ENCODE measurements around the gene C1orf21.

Gene C1orf21

DNA sequence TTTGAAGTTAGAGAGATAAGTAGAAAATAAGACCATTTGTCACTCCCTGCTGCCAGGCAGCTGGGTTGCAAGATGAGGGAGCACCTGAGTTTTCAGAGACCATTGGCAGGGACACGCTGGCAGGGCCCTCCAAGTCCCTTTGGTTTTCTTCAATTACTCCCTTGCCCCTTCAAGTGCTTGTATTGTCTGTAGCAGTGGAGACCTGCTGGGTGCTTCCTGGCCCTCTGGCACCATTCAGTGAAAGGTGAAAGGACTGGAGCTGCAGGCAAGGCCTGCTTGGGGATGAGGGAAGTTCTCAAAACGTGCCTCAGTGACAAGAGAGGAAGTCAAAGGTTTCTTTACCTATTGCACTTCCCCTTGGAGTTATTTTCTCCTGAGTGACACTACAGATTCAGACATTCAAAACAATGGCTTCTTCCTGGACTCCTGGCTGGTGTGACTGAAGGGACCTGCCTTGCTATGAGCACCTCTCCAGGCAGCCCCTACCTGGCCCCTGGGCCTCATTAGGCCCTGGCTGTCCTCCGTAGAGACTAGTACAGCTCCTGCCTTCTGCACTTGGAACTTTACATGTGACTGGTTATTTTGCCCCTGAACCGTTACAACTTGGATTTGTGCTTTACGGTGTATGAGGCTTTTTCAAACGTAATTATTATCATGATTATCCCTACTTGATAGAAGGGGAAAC is 100.1 kb downstream of the C1orf21 start:
- no peak for DNase-seq (ENCODE audit: low spot score)

DNA sequence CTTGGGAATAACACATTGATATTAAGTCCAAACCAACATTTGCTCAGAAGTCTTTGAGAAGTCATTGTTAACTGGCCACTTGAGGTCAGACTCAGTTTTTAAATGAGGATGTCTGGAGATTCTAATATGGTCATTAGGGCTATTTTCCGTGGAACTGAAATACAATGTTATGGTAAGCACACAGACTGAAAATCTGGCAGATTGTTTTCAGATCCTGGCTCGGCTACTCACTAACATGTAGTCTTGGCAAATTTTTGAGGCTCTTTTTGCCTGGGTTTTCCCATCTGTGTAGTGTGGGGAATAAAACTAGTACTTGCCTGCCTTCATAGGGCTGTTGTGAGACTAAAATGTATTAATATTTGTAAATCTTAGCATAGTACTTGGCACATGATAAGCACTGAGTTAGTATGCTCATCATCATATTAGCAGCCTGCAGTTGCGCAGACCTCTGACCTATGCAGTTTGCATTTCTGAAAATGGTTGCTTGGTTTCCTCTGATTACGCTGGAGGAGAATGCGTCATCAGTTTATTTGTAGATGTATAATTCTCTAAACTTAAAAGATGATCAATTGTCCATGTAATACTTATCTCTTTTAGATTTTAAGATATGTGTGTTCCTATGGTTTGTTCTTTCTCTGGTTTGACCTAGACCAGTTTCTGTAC is 100.8 kb downstream of the C1orf21 start:
- no peak for DNase-seq (ENCODE audit: low spot score)

GRCh38 chr1:184489908-184490307 is 103.1 kb downstream of the C1orf21 start:
- no peak for DNase-seq (ENCODE audit: low spot score)

GRCh38 chr1:184492536-184492935 is 105.7 kb downstream of the C1orf21 start:
- DNase-seq (ENCODE audit: low spot score), result no peak

DNA sequence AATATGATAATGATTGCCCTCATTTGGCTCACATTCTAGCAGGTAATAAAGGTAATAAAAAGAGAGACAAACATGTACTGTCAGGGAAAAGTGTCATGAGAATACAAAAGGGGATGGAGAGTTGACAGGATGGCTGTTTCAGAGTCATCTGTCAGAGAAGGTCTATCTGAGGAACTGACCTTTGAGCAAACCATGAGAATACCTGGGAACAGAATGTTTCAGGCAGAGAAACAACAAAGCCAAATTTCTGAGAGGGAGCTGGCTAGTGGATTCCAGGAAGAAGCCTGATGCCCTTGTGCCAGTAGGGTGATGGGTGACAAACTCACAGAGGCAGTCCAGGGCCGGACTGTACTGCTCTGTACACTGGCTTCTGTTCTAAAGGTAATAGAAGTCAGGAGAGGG is 107.2 kb downstream of the C1orf21 start:
- no peak for DNase-seq (ENCODE audit: low spot score)

DNA sequence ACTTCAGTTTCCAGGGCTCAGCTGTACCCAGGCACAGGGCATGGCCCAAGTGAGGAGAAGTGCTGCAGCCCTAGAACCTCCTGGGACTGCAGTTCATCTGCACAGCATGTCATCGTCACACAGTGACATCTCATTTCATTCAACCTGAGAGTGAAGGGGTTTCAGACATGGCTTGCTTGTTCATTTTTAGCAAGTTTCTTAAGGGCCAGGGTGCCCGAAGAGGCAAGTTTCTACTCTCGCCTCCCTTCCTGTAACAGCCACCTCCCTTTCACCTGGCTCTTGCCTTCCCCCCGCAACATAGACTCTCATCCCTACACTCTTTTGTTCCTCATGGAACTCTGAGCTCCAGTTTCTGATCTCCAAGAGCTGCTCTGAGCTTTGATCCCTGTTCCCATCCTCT is 108.1 kb downstream of the C1orf21 start:
- DNase-seq (ENCODE audit: low spot score), result no peak

- no peak for DNase-seq (ENCODE audit: low spot score)
These were observed 111.3 kb downstream of the C1orf21 start for GRCh38 chr1:184497959-184498723.

DNA sequence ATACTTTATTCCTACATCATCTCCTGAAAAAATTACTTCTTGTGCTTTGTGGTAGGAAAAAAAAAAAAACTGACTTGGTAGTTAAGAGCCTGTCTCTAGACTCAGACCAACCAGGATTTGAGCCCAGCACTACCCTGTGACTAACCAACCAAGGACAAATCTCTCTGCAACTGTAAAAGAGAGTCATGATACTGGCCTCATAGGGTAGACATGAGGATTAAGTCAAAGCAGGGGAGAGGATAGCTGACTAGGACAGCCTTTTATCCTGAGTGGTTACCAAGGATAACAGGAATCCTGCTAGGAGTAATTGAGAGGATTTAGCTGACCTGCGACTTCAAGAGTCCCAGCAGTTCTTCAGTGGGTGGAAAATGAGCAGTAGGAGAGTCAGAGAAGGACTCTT is 112.8 kb downstream of the C1orf21 start:
- DNase-seq (ENCODE audit: low spot score), result no peak

DNA sequence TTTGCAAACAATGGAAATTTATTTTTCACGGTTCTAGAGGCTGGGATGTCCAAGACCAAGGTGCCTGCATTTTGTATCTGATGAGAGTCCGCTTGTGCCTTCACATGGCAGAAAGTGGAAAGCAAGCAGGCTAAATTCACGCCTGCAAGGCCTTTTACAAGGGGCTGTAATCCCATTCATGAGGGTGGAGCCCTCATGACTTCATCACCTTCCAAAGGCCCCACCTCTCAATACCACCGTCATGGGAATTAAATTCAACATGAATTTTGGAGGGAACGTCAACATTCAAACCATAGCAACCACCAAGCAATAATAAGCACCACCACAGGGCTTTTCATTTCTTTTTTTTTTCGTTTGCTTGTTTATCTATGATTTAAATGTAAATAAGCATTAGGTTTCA is 115.3 kb downstream of the C1orf21 start:
- no peak for DNase-seq (ENCODE audit: low spot score)

DNA sequence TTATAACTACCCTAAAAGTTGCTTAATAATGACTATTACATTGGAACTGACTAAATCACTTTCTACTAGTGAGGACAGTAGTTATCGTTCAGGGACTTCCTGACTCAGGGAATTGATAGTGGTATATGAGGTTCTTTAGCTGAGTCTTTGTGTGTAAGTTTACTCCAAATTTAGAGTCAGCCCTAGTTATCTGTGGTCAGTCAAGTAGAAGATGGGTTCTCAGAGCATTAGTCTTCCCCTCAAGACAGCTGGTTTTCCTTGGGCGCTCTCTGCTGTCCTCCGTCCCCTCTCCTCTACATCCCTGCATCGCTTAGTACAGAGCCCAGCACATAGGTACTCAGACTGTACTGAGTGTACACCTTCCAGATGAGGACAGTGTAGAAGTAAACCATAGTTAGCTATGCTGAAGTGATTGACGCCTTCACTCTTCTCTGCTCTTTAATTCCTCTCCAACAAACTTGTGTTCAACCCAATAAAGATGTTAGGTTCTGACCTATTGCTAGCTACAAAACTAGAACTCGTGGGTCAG is 116.5 kb downstream of the C1orf21 start:
- no peak for DNase-seq (ENCODE audit: low spot score)

GRCh38 chr1:184504040-184504954 is 117.5 kb downstream of the C1orf21 start:
- DNase-seq (ENCODE audit: low spot score), result no peak

GRCh38 chr1:184504955-184505338 is 118.1 kb downstream of the C1orf21 start:
- DNase-seq (ENCODE audit: low spot score), result no peak

DNA sequence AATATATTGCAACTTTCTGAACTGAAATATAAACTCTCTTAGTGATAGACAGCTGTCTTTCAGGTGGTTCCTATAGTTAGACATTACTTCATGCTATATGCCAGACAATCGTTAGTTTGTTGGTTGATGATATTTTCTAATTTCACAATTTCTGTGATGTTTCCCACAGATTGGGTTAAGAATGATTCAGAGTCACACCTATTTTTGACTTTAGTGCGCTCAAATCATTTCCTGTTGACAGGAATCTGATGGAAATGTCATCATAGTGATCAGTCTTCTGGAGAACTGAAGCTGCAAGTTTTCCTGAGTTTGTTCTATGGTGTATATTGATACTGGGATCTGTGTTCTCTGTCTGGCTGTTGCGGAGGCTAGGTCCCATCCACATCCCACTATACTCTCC is 119.7 kb downstream of the C1orf21 start:
- DNase-seq (ENCODE audit: low spot score), result no peak

- DNase-seq (ENCODE audit: low spot score), result no peak
These were observed 120.3 kb downstream of the C1orf21 start for GRCh38 chr1:184507165-184507564.

- DNase-seq (ENCODE audit: low spot score), result no peak
These were observed 120.9 kb downstream of the C1orf21 start for GRCh38 chr1:184507604-184508280.

- DNase-seq (ENCODE audit: low spot score), result no peak
These were observed 122.3 kb downstream of the C1orf21 start for GRCh38 chr1:184509105-184509504.

GRCh38 chr1:184510110-184510509 is 123.3 kb downstream of the C1orf21 start:
- DNase-seq (ENCODE audit: low spot score), result no peak

- DNase-seq (ENCODE audit: low spot score), result no peak
These were observed 125.9 kb downstream of the C1orf21 start for GRCh38 chr1:184512724-184513123.

- no peak for DNase-seq (ENCODE audit: low spot score)
These were observed 126.6 kb downstream of the C1orf21 start for GRCh38 chr1:184513421-184513820.

GRCh38 chr1:184513966-184514365 is 127.1 kb downstream of the C1orf21 start:
- no peak for DNase-seq (ENCODE audit: low spot score)

GRCh38 chr1:184514447-184514846 is 127.6 kb downstream of the C1orf21 start:
- no peak for DNase-seq (ENCODE audit: low spot score)

All from AG08396 (cell line).